GM21367 (cell line): ENCODE measurements around the gene SMPD3.
A peak's percentile ranks its signal among the peaks of the same experiment; 100 is the strongest.

Experiments used
- ATAC-seq: cut with Tn5 transposase; IDR thresholded peaks from one replicate; pipeline ENCODE4 v1.9.1; 2021; ENCODE audit not compliant: unreplicated experiment

Gene SMPD3

DNA sequence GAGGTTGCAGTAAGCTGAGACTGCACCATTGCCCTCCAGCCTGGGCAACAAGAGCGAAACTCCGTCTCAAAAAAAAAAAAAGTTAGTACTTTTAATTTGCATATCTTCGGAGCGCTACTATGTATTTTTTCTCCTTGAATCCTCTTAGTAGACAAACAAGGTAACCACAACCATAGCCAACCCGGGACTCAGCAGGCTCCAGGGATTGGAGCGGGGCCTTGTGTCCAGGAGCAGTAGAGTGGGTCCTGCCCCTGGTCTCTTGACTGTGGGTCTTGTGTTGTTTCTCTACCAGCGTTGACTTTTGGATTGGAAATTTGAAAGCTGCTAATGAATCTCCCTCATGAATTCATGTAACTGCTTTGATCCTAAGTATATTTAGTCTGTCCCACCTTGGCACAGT is 105.2 kb downstream of the SMPD3 start:
- ATAC-seq = no peak

DNA sequence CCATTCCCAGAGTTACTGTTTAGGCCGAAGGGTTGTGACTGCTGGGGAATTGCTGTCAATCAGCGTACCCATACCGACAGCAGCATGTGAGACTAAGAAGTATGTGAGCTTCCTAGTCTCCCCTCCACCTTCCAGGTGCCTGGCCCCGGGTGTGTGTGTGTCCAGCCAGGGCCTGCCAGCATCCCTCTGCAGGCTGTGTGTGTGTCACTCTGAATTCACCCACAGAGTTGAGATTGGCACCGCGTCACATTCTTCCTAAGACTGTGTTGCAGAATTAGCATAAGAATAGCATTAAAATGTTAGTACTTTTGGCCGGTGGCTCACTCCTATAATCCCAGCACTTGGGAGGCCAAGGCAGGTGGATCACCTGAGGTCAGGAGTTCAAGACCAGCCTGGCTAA is 105.7 kb downstream of the SMPD3 start:
- ATAC-seq = no peak

DNA sequence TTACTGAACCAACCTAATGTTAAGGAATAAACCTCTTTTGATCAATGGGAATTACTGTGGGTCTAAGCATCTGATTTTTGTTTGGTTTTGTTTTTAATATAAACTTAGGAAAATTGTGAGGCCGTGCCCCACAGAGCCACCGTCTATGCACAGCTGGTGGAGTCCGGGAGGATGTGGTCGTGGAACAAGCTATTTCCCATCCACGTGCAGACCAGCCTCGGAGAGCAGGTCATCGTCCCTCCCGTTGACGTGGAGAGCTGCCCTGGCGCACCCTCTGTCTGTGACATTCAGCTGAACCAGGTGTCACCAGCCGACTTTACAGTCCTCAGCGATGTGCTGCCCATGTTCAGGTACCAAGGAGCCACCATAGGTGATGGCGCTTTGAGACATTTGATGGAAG is 109.1 kb downstream of the SMPD3 start:
- no peak for ATAC-seq

DNA sequence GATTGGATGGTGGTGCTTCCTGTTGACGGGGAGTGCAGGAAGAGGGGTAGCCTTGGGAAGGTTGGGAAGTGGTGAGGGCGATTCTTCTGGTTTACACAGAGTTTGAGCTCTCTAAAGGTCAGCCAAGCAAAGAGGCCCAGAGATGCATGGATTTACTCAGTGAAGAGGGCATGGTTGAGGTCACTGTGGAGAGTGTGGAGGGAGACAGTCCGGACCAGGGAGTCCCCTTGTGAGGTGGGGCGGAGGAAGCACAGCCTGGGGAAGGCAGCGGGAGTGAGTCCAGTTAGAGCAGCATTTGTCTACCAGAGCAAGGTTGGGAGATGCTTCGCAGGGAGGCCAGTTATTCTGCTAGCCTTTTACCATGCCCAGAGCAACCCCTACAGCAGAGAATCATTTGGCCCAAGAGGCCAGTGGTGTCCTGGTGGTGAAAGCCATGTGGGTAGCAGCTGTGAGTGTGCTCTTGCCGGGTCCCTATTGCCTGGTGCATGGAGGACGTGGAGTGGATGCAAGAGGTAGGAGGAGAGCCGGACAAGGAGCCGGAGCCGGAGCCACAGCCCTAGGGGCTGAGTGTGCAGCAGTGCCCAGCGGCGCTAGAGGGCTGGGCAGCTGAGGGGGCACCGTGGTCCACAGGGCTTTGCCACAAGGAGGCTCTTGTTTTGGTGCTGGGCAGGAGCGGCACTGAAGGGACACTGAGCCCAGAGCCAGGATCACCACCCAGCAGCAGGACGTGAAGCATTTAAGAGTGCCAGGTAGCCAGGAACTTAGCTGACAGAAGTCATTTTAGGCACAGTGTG is 109.8 kb downstream of the SMPD3 start:
- ATAC-seq = no peak

DNA sequence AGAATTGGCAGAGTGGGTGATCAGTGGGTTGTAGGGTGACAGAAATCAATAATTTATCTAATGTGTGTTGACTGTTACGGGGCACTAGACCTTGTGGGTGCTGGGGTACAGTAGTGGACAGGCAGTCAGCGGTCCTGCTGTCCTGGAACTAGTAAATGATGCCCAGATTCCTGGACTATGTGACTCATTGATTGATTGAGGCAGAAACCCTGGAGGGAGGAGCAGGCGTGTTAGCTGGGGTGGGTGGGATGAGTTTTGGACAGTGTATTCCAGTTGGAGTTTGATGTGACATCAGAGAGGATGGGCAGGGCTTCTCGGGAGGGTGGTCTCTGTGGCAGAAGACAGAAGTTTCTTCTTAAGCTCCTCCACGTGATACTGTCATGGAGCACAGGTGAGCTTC is 113.1 kb downstream of the SMPD3 start:
- ATAC-seq = no peak

DNA sequence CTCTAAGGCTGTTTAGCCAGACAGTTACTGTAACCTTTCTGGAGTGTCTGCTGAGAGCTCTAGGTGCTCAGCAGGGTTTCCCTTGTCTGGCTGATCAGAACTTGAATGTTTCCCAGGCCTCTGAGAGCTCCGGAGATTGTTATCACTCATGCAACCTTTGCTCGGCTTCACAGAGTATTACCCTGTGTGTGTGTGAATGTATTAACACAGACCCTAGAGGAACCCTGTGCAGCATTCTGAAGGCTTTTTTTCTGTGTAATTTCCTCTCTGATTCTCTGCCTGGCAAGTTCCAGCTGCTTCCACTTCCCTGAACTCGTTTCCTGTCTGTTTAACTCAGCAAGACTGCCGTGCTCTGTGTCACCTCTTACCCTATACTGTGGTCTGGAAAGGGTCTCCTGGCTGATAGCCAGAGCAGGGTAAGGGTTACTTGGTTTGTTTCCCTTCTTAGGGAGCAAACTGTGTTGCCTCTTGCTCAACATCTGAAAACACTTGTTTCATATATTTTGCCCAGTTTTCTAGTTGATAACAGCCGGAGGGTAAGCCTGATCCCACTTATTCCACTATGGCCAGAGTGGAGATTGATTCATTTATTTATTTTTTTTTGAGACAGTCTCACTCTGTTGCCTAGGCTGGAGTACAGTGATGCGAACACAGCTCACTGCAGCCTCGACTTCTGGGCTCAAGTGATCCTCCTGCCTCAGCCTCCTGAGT is 115.7 kb downstream of the SMPD3 start:
- ATAC-seq = no peak

DNA sequence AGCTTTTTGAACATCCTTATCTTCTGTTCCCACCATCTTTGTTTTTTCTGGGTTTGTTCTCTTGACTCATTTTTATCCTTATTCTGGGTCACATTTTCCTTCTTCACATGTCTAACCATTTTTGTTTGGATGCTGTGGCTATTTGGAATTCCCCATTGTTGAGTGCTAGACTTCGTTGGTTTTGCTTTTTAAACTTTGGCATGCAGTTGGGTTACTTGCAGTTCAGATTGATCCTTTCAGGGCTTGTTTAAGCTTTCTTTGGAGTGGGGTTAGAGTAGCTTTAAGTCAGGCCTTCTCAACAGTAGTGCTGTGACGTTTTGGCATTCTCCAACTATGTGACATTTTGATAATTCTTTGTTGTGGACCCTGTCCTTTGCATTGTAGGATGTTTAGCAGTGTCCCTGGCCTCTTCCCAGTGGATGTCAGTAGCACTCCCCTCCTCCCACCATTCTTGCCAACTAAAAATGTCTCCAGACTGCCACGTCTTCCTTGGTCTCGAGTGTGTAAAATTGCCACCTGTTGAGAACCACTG is 116.4 kb downstream of the SMPD3 start:
- ATAC-seq = no peak

DNA sequence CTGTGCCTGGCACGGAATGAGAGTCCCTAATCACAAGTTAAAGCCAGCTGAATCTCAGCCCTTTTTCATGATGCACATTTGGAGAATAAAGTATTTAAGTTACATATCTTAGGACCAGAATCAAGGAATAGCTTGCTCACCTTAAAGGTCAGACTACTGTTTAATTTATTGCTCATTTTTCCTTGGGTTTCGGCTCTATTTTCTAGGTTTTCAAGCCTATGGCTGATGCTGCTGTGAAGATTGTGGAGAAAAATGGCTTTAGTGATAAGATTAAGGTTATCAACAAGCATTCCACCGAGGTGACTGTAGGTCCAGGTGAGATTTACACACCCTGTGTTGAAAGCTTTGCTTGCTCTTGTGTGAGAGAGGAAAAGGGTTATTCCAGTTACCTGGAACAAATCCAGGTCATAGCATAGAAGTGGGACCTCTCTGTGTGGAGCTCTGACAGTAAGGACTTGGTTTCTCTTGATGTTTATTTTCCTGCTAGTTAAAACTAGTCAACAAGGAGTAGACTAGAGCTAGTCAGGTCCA is 119.4 kb downstream of the SMPD3 start:
- ATAC-seq = no peak

DNA sequence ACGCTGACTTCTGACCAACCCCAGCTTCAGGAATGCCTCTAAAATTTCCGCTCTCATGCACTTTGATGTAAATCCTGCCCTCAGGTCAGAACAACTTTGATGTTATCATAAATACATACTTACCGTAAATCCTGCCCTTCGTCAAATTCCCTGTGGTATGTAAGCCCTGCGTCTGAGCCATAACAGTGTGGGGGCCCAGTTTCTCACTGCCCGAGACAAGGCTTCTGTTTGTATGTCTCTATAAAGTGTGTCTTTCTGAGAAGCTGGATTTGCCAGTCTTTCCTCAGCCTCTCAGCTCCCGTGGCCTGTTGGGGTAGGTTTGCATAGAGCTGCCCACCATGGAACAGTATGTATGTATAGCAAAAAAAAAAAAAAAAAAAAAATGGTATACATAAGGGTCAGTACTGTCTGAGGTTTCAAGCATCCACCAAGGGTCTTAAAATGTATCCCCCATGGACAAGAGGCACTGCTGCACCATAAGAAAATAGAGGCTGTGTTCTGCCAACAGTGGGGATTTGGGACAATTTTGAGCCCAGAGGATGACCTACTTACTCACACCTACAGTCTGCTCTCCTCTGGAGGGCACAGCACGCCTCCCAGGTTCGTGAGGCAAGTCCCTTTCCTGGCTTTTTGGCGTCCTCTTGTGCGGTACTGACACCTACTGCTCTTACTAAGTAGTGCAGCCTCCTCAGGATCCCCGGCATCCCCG is 120.0 kb downstream of the SMPD3 start:
- no peak for ATAC-seq

DNA sequence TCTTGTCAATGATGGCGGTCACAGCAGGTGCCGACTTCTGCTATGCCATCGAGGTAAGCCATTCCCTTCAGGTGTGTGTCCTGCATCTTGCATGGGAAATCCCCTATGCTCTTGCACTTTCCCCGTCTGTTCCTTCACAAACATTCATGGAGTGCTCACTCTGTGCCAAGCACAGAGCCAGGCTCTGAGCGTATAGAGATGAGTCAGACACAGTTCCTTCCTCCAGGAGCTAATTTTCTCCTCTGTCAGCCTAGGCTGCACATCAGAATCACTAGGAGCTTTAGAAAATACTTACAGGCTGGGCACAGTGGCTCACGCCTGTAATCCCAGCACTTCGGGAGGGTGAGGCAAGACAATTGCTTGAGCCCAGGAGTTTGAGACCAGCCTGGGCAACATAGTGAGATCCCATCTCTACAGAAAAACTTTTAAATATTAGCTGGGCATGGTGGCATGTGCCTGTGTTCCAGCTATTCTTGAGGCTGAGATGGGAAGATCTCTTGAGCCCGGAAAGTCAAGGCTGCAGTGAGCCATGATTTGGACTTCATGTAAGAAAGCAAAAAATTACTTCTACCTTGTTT is 123.4 kb downstream of the SMPD3 start:
- ATAC-seq = no peak

DNA sequence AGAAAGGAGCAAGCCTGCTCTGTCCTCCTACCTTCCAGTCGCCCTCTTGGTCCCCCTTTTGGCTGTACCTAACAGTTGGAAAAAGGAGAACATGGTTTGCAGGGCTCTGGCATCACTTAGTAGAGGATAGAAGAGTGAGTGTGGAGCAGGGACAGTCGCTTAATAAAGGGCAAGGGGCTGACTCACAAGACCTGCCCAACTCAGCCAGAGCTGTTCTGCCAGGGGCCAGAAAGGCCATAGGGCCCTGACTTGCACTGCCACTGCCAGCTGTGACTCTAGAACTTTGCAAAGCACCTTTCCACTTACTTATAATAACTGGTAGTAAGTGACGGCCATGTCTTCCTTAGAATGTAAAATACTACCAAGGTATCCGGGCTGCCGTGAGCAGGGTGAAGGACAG is 124.0 kb downstream of the SMPD3 start:
- no peak for ATAC-seq

DNA sequence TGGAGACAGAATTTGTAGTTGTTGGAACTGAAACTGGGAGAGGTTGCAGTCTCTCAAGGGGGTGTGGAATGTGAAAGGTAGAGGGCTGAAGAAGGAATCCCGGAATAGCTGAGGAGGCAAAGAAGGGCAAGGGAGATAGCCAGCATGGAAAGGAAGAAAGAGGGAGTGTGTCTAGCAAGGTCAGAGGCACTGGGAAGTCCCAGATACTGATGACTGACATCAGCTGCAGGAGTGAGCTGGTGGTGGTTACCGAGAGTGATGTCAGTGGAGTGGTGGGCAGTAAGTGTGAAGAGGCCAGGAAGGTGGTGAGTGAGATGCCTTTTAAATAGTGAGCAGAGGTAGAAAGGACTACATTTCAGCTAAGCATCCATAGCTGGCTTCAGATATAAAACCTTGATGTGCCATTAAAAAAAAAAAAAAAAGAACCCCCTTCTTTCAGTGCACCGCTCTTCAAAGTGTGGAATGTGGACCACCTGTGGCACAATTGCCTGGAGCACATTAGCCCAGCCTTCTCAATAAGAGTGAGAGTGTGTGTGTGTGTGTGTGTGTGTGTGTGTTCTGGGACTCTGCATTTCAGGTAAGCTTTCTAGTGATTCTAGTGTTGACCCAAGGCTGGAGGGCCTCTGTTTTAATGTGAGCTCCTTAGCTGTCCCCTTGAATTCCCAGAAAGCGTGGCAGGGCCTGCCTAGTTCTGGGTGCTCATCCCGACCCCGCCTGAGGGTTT is 129.0 kb downstream of the SMPD3 start:
- ATAC-seq = no peak

DNA sequence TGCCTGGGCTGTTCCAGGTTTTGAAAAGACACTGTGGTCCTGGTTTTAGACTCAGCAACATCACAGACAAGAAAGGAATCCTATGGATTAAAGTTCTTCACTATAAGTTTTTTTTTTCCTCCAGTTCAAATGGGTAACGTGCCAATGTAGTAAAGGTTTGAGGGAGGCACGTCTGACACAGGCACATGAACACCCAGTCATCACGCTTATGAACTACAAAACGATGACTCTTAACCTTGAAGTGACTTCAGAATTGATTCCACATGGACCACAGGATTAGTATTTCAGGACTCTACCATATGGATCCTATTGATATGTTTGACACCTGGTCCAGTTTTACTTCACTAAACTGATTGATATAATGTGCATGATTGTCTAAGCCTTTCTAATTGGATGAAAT is 135.2 kb downstream of the SMPD3 start:
- ATAC-seq = no peak

DNA sequence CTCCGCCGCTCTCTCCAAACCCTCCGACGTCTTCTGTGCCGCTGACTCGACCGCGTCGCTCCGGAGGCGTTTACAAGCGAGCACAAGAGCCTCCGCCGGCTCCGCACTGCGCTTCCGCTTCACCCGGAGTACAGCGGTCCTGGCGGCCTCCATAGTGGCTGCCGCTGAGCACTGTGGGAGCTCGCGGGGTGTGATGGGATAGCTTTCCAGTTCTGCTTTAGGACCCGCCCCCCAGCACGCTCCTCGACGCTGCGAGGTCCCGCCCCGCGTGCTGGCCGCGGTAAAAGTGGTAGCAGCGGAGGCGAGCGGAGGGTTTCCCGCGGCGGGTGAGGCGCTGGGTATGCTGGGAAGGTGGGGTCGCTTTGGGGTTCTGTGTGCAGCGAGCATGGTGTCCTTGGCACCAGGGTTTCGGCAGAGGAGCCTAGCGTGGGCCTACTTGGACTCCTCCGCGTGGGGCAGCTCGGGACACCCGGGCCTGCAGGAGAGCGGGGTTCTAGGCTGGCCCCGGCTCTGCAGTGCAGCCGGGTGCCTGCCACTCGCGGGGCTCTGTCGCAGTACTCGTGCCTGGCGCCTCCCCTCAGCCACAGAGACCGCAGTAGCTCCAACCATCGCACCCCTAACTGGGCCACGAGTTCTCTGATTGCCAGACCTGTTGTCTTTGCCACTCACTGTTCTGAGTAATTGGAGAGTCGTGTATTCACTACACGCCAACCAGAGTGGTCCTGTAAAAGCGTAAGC is 137.4 kb downstream of the SMPD3 start, which contains the start of the genes PRMT7 and SLC7A6OS:
Gene PRMT7 (plus strand): TSS at position 246 of the 738 bp plus-strand sequence. CDS start 4,961 bp downstream, outside the sequence.
Gene SLC7A6OS (minus strand): TSS at position 173 of the 738 bp plus-strand sequence. CDS start 20 bp downstream, at position 153.
- peak; percentile 90 for ATAC-seq

DNA sequence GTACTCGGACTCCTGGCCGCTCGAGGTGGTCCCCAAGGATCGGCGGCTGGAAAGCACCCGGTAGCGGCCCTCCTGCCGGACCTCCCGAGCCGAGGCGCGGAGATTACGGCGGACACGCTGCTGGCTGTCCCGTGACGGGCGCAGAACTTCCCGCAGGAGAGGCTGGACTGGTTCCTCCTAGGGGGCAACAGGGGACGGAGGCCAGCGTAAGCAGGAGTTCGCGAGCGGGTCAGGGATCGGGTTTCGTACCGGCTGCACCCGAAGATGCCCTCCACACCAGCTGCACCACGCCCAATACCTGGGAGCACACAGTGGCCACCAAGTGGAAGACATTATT is 137.9 kb downstream of the SMPD3 start:
- no peak for ATAC-seq

DNA sequence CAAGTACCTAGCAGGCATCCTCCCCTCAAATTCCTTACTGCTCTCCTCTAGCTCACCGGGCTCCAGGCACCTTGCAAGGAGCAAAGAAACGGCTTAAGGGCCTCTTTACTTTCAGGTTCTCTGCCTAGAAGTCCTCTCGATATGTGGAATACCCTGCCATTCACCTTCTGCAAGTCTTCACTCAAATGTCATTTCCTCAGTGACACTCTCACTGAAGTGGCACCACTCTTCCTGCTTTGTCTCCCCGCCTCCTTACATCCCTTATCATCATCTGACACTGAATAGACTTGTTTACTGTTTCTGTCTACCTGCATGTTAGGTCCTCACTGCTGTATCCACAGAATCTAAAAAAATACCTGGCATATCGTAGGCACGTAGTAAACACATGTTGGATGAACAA is 138.5 kb downstream of the SMPD3 start:
- no peak for ATAC-seq
